T-helper 1 cell treated with Interleukin-12 subunit alpha and Interleukin-12 subunit beta and Interleukin-4 antibody, amounts not matched to agents 30 μg/mL and 1 μg/mL, for 36 hours (primary cell): Measurements from ENCODE around the gene PLAAT4.

Experiments
- H3K27ac Mint-ChIP-seq: one replicate; pipeline ENCODE4 v1.8.0; 2021; ENCODE audit warnings: mild to moderate bottlenecking, mixed read lengths
- H3K27me3 Mint-ChIP-seq: one replicate; pipeline ENCODE4 v1.8.0; 2021; ENCODE audit warnings: low read depth, mixed read lengths
- H3K36me3 Mint-ChIP-seq: one replicate; pipeline ENCODE4 v1.8.0; 2021; ENCODE audit warnings: low read depth, mixed read lengths
- H3K4me1 Mint-ChIP-seq: one replicate; pipeline ENCODE4 v1.8.0; 2021; ENCODE audit warnings: low read depth, mixed read lengths
- H3K4me3 Mint-ChIP-seq: one replicate; pipeline ENCODE4 v1.8.0; 2021; ENCODE audit warnings: mild to moderate bottlenecking, moderate library complexity, mixed read lengths
- H3K9me3 Mint-ChIP-seq: one replicate; pipeline ENCODE4 v1.8.0; 2021; ENCODE audit warnings: mixed read lengths

The PLAAT4 gene

DNA sequence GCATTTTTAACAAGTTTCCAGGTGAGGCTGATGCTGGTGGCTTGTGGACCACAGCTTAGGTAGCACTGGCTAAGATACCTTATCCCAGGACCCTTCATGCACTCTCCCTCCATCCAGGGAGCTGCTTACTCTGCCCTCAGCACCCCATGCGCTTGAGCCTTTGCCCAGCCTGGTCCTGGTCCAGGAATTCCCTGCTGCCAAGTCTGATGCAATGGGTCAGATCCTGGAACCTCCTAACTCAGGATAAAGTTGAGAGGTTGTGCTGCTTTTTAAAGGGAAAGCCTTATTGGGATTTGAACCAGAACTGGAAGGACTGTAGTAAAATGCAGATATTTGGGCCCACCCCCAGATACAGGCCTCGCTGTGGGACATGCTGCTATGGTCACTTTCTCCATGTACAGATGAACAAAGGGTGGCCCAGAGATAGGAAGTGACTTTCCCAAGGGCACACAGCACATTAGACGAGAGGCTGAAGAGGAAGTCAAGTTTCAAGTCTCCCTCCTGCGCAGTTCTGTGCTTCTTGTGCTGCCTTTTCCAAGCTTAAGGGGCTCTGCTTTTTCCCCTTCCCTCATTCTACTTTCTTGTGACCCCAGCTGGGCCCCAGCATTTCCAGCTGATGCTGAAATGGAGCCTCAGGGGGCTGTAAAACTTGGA is 31.5 kb upstream of the PLAAT4 start:
- H3K27me3 Mint-ChIP-seq = no peaks in the 10 kb centered on the region
- H3K4me1 Mint-ChIP-seq = peaks cover 9% of the 10 kb centered on the region
- H3K36me3 Mint-ChIP-seq = peaks cover 4% of the 10 kb centered on the region
- H3K9me3 Mint-ChIP-seq = peaks cover 7% of the 10 kb centered on the region
- no peak overlapping the region for H3K4me3 Mint-ChIP-seq
- H3K27ac Mint-ChIP-seq = no peak overlapping the region

DNA sequence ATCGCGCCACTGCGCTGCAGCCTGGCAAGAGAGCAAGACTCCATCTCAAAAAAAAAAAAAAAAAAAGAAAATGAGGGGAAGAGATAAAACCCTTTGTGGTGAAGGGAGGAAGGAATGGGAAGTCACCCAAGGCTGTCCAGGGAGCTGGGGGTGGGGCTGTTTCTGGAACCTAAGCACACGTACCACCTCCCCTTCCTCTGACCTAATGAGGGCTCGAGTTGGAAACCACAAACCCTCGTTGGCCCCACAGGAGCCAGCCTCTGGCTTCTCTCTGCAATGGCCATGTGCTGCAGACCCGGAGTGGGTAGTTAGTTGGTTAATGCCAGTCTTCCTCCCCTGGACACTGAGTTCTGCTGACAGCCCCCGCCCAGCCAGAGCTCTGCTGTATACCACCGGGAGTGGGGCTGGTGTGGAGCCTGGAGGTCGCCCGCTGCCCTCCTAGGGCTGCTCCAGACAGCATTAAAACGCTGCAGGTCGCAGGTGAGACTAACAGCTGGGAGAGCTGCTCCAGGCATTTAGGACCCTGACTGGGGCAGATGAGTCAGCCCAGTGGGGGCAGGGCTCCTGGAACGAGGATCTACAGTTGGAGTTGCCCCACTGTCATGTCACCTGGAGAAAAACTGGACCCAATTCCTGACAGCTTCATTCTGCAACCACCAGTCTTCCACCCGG is 30.6 kb upstream of the PLAAT4 start, which contains the start of gene LGALS12:
Gene LGALS12, plus strand, starts transcription at position 228 of the 672 bp plus-strand sequence. Its CDS starts 375 bp downstream, at position 603.
- Mint-ChIP-seq H3K36me3 (peaks cover 2% of the 10 kb centered on the region), H3K27me3 (no peaks in the 10 kb centered on the region), H3K27ac (no peak within 1 kb of the TSS), H3K4me1 (peaks cover 9% of the 10 kb centered on the region), H3K9me3 (no peaks in the 10 kb centered on the region), H3K4me3 (no peak within 1 kb of the TSS)

DNA sequence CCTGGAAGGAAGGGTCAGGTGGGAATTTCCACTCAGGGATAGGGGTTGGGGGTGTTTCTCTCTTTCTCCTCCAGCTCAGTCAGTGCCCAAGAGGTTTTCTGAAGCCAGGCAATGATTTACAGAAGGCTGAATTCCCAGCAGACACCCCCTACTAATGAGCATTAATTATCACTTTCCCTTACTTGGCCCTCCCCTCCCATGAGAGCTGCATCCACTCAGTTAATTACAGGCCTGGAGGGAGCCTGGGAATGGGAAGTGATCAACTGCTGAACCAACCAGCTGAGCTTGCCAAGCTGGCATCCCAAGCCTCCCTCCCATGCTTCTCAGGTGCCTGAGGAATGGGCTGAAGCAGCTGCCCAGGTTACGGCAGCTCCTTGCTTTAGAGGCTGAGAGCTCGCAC is 29.7 kb upstream of the PLAAT4 start:
- Mint-ChIP-seq H3K4me1 (peaks cover 9% of the 10 kb centered on the region), H3K27me3 (no peaks in the 10 kb centered on the region), H3K9me3 (no peaks in the 10 kb centered on the region), H3K27ac (no peak overlapping the region), H3K4me3 (no peak overlapping the region), H3K36me3 (peaks cover 2% of the 10 kb centered on the region)

DNA sequence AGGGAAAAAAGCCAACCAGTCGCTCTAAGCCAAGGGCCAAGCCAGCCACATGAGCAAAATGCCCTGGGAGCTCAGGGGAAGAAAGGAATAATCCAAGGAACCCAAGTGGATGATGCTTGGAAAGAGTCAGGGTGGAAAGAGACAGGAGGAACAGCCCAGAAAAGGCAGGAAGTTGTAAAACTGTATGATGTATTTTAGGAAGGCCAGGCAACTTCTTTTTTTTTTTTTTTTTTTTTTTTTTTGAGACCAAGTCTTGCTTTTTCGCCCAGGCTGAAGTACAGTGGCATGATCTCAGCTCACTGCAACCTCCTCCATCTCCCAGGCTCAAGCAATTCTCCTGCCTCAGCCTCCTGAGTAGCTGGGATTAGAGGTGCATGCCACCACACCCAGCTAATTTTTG is 29.1 kb upstream of the PLAAT4 start:
- no peak overlapping the region for H3K27ac Mint-ChIP-seq
- no peaks in the 10 kb centered on the region for H3K9me3 Mint-ChIP-seq
- no peaks in the 10 kb centered on the region for H3K27me3 Mint-ChIP-seq
- H3K36me3 Mint-ChIP-seq = no peaks in the 10 kb centered on the region
- peaks cover 4% of the 10 kb centered on the region for H3K4me1 Mint-ChIP-seq
- H3K4me3 Mint-ChIP-seq = no peak overlapping the region

DNA sequence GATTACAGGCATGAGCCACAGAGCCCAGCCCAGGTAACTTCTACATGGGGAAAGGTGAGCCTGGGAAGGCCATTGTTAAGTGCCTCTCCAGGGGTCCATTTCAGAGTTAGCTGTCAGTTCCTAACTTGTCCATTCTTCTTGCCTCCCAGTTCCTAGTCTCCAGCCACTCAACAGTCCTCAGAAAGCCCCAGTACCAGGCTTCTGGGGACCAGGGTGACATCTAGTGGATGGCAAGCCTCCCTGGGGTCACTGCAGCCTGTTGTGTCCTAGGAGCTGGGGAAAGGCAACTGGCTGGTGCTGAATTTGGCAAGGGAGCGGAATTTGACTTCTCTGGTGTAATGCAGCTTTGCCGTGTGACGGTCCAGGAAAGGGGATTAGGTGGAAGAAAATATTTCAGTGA is 28.6 kb upstream of the PLAAT4 start:
- Mint-ChIP-seq H3K27me3 (no peaks in the 10 kb centered on the region), H3K36me3 (no peaks in the 10 kb centered on the region)

DNA sequence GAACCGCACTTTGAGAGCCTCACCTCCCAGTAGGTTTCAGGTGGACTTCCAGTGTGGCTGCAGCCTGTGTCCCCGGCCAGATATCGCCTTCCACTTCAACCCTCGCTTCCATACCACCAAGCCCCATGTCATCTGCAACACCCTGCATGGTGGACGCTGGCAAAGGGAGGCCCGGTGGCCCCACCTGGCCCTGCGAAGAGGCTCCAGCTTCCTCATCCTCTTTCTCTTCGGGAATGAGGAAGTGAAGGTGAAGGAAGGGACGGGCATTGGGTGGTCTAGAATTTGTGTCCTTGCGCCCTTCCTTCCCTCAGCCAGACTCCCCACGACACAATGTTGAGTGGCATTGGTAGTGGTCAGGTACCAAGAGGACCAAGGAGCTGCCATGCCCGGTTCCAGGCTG is 27.9 kb upstream of the PLAAT4 start:
- no peak overlapping the region for H3K4me3 Mint-ChIP-seq

More for the DNA sequence above, 28.6 kb upstream of the PLAAT4 start:
- no peaks in the 10 kb centered on the region for H3K9me3 Mint-ChIP-seq
- H3K4me1 Mint-ChIP-seq = peaks cover 4% of the 10 kb centered on the region
- H3K27ac Mint-ChIP-seq = no peak overlapping the region
- H3K4me3 Mint-ChIP-seq = no peak overlapping the region

DNA sequence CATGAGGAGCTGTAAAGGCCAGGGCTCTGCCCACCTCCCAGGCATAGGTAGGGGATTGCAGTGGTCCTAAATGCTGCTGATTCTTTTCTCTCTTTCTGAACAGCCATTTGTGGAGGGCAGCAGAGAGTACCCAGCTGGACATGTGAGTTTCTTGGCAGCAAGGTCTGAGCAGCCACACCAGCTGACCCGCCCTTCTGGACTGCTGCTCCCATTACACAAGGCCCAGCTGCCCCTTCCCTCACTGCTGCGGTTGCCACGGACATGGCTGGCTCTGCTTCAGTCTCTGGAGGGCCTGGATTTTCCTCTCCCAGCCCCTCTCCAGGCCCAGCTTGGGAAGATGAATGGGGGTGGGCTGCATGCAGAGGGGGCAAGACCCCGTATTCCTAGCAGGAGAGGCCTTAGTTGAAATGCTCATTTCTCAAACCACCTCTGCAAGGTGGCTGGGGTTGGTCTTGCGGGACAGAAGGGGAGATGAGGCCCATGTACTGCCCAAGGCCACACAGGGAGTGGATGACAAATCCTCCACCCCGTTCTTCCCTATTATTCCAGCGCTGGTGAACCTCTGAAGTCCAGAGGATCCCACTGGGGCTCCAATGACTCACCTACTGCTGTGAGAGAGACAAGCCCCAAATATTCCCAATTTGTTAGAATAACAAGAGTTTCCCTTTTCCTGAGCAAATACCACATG is 26.1 kb upstream of the PLAAT4 start:
- Mint-ChIP-seq H3K9me3 (no peaks in the 10 kb centered on the region), H3K27ac (no peak overlapping the region), H3K4me1 (peaks cover 3% of the 10 kb centered on the region), H3K27me3 (no peaks in the 10 kb centered on the region), H3K36me3 (no peaks in the 10 kb centered on the region), H3K4me3 (no peak overlapping the region)

More for the DNA sequence above, 27.9 kb upstream of the PLAAT4 start:
- no peaks in the 10 kb centered on the region for H3K36me3 Mint-ChIP-seq
- no peaks in the 10 kb centered on the region for H3K27me3 Mint-ChIP-seq
- H3K4me1 Mint-ChIP-seq = peaks cover 4% of the 10 kb centered on the region
- H3K27ac Mint-ChIP-seq = no peak overlapping the region
- H3K9me3 Mint-ChIP-seq = no peaks in the 10 kb centered on the region

DNA sequence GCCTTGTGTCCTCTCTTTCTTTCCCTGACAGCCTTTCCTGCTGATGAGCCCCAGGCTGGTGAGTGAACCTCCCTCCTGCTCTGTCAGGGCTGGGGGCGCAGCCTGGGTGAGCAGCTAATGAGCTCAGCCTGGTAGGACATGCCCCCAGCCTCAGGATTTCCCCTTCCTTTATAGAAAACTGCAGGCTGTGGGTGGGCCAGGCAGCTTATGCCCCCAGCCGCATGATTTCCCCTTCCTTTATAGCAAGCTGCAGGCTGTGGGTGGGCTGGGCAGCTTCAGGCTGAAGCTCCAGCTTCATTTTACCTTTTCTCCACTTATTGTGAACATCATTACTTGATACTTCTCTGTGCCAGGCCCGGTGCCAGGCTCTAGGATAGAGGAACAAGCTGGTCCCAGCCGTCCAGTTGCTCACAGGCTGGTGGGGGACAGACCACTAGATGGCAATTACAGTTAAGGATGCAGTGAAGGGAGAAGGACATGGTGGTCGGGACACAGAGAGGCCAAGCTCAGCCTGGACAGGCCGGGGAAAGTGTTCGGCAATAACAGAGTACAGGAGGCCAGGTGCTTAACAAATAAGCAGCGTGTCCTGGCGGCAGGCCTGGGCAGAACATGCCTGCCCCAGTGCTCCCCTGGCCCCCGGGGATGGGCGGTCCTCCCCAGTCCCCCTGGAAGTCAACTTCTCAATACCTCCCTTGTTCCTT is 25.4 kb upstream of the PLAAT4 start:
- no peak overlapping the region for H3K27ac Mint-ChIP-seq
- H3K36me3 Mint-ChIP-seq = no peaks in the 10 kb centered on the region
- H3K27me3 Mint-ChIP-seq = no peaks in the 10 kb centered on the region
- H3K4me1 Mint-ChIP-seq = peaks cover 1% of the 10 kb centered on the region
- no peaks in the 10 kb centered on the region for H3K9me3 Mint-ChIP-seq
- no peak overlapping the region for H3K4me3 Mint-ChIP-seq

DNA sequence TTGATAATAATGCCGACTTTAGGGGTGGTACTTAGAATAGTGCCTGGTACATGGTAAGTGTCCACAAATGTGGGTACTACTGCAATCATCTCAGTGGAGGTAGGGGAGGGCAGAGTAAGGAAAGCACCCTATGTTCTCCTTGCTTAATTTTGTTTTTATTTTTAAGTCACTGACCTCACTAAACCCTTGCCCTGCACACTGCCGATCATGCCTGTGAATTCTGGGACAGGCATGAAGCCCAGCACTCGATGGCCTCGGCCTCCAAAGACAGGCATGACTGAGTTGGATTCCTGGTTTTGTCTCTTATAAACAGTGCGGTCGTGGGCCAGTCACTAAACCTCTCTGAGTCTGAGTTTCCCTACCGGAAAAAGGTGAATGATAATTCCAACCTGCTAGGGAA is 23.8 kb upstream of the PLAAT4 start:
- Mint-ChIP-seq H3K9me3 (no peaks in the 10 kb centered on the region), H3K27me3 (no peaks in the 10 kb centered on the region), H3K36me3 (no peaks in the 10 kb centered on the region), H3K4me1 (peaks cover 1% of the 10 kb centered on the region), H3K4me3 (no peak overlapping the region), H3K27ac (no peak overlapping the region)

DNA sequence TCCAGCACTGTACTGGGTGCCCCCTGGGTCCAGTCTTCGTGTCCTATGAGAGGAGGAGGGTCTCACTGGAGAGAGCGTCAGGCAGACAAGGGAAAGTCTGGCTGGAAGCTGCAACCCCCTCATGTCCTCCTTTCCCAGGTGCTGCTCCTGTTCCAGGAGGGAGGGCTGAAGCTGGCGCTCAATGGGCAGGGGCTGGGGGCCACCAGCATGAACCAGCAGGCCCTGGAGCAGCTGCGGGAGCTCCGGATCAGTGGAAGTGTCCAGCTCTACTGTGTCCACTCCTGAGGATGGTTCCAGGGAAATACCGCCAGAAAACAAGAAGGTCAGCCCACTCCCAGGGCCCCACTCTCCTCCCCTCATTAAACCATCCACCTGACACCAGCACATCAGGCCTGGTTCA is 20.5 kb upstream of the PLAAT4 start:
- Mint-ChIP-seq H3K9me3 (no peaks in the 10 kb centered on the region), H3K36me3 (no peaks in the 10 kb centered on the region), H3K27ac (no peak overlapping the region), H3K27me3 (peaks cover 6% of the 10 kb centered on the region), H3K4me1 (peaks cover 6% of the 10 kb centered on the region), H3K4me3 (no peak overlapping the region)

DNA sequence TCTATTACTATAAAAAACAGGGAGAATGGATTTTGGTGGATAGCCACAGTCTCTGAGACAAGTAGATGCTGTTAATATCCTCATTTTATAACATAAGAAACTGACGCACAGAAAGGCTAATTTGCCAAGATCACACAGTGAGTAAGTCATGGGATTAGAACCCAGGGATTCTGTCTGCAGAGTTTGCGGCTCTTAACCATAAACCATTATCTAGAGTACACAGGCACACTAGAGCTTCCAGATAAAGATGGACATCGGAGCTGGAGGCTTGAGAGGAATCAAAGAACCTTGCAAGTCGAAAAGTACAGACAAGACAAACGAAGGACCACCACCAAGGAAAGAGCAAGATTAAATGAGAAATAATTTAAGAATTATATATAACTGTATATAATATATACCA is 19.5 kb upstream of the PLAAT4 start:
- no peak overlapping the region for H3K27ac Mint-ChIP-seq

DNA sequence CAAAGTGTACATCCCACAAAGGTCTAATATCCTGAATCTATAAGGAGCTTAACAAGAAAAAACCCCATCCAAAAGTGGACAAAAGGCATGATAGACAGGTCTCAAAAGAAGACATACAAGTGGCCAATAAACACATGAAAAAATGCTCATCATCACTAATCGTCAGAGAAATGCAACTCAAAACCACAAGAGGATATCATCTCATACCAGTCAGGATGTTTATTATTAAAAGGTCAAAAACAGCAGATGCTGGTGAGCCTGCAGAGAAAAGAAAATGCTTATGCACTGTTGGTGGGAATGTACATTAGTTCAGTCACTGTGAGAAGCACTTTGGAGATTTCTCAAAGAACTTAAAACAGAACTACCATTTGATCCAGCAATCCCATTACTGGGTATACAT is 18.1 kb upstream of the PLAAT4 start:
- Mint-ChIP-seq H3K9me3 (peaks cover 6% of the 10 kb centered on the region), H3K36me3 (peaks cover under 1% of the 10 kb centered on the region), H3K4me3 (no peak overlapping the region), H3K4me1 (peaks cover 6% of the 10 kb centered on the region), H3K27me3 (peaks cover 6% of the 10 kb centered on the region), H3K27ac (no peak overlapping the region)

More for the DNA sequence above, 19.5 kb upstream of the PLAAT4 start:
- H3K9me3 Mint-ChIP-seq = no peaks in the 10 kb centered on the region
- no peak overlapping the region for H3K4me3 Mint-ChIP-seq
- H3K27me3 Mint-ChIP-seq = peaks cover 6% of the 10 kb centered on the region
- no peaks in the 10 kb centered on the region for H3K36me3 Mint-ChIP-seq
- H3K4me1 Mint-ChIP-seq = peaks cover 6% of the 10 kb centered on the region

DNA sequence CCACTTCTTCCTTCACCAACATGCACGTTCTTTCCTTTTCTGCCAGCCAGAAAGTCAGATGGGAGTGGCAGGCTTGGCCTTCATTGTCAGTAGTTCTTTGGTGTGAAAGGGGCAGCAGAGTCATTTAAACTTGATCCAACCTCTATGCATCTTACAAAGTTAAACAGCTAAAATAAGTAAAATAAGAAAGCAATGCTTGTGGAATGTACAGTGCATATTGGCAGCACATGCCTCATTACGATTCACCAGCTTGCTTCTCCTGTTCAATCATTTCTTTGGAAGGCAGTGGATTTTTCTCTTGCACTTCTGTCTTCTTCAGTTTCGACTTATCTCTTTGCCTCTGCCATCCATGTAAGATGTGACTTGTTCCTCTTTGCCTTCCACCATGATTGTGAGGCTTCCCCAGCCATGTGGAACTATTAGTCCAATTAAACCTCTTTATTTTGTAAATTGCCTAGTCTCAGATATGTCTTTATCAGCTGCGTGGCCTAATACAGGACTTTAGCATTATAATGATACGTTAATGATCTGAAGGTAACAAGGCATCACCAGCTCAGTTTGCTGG is 15.9 kb upstream of the PLAAT4 start:
- H3K4me1 Mint-ChIP-seq = peaks cover 6% of the 10 kb centered on the region
- peaks cover 2% of the 10 kb centered on the region for H3K36me3 Mint-ChIP-seq
- H3K9me3 Mint-ChIP-seq = peaks cover 14% of the 10 kb centered on the region
- H3K27ac Mint-ChIP-seq = no peak overlapping the region
- H3K27me3 Mint-ChIP-seq = peaks cover 6% of the 10 kb centered on the region
- H3K4me3 Mint-ChIP-seq = no peak overlapping the region

DNA sequence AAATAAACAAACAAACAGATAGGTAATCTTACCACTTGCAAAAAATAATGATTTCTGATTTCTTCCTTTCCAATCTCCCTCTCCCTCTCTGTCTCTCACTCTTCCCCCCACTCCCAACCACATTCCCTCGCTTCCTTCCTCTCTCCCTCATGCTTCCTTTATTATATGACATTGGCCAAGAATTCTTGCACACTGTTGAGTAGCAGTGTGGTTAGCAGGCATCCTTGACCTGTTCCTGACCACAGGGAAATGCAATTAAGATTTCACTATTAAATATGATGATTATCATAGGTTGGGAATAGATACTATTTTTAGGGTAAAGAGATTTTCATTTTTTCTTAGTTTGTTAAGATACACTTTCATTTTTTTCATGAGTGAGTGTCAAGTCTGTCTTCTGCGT is 14.7 kb upstream of the PLAAT4 start:
- H3K4me1 Mint-ChIP-seq = peaks cover 6% of the 10 kb centered on the region
- H3K27ac Mint-ChIP-seq = no peak overlapping the region
- peaks cover 2% of the 10 kb centered on the region for H3K36me3 Mint-ChIP-seq
- H3K27me3 Mint-ChIP-seq = peaks cover 6% of the 10 kb centered on the region
- H3K9me3 Mint-ChIP-seq = peaks cover 14% of the 10 kb centered on the region
- H3K4me3 Mint-ChIP-seq = no peak overlapping the region
